HG03439 (cell line): ENCODE results near the gene MYZAP.

Source experiments
- ATAC-seq: cut with Tn5 transposase; IDR thresholded peaks from one replicate; pipeline ENCODE4 v1.9.1; 2021; ENCODE audit warnings: mild to moderate bottlenecking, moderate library complexity; ENCODE audit not compliant: unreplicated experiment

The MYZAP gene

DNA sequence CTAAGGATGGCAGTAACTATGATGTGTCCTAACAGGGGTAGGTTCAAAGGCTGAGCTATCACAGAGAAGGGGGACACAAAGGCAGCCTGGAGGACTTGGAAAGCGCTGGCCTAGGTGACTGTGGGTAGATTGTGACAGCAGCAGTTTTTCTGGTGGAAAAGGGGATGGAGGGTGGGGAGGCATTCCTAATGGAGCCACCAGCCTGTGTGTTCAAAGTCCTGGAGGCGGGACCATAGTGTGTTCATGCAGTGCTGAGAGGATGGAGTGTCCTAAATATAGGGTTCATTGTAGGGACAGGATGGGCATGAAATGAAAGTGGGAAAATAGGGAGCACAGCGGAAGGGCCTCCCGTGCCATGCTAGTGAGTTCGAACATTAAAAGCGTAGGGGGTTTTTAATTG lies 63.3 kb downstream of the MYZAP start:
- ATAC-seq = no peak

DNA sequence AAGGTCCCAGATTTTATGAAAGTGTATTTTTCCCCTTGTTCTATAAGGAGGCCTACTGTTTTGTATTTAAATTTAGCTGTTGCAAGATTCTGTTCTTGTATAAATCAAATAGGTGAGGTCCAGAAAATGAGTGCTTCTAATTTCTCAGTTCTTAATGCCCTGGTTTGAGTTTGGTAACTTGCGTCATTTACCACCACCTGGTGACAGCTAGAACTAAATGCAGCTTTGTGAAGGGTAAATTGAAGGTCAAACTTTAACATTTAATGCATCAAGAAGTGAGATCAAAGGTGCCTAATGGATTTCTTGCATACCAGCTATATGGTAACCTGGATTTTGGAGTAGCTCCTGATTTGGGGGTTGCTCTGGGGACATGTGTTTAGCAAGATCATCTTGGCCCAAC lies 64.1 kb downstream of the MYZAP start:
- no peak for ATAC-seq

DNA sequence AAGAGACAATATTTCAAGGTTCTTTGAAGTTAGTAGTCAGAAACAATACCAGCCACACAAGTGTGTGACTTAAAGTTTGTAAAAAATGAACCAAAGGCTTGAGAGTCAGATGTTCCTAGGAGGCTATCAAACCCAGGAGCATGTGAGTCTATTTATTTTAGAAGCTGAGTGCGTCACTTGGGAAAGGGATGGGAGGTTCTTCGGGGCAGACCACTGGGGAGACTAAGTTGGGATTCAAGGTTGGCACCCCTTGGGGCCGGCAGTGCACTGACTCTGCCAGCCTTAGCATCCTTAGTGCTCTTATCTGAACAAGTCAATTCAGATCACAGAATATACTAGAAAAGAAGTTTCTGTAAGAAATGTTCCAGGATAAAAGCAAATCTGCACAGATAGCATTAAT lies 64.7 kb downstream of the MYZAP start:
- no peak for ATAC-seq

DNA sequence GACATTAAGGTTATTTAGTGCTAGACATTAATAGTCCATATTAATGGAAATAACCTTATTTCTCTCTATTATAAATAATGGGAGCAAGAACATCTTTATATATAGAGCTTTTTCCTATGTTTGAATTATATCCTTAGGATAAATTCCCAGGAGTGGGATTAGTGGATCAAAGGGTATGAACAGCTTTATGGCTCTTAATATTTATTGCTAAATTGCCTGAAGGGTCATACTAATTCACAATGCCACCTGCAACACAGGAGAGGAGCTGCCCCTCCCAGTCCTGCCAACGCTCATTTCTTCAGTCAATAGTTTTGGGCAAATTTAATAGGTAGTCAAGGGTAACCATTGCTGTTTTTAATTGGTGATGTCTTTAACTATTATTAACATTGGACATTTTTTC lies 65.9 kb downstream of the MYZAP start:
- no peak for ATAC-seq

DNA sequence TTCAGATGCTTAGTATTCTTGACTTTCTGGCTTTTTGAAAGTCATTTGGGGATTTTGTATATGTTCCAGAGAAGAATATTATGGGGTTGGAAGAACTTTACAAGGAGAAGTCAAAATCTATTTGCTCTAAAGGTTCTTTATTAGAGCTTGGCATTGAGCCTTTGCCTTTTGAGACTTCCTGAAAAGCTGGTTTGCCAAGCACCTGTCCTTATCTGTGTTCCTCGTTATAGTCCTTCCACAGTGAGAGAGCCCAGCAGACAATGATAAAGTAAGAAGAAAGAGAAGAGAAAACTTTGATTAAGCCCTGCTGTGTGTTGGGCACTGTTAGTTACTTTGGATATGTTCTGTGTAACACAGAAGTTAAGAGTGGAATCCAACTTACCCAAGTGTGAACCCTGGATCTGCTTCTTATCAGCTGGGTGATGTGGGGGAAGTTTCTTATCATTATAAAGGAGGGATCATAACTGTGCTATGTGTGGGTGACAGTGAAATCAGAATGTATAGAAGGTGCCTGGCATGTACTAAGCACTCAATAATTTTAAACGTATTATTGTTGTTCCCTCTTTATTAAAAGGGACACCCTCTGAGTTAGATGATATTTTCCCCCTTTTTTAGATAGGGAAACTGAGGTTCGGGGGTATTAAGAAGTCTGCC lies 70.5 kb downstream of the MYZAP start:
- no peak for ATAC-seq

DNA sequence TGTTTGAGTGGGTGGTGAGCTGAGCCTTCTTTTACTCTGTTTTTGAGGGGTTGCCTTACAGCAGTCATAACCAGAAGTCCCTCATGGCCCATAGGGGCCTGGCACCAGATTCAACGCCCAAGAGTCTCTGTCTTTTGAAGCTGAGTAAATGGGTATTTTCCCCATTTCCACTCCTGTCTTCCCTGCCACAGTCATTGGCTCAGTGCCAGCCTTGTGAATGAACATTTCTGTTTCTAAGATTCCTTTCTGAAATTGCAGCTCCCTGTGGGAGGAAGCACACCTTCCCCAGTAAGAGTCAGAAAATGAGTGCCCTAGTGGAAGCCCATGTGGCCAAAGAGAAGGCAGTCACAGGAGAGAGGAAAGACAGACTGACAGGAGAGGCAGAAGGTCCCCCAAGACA lies 71.1 kb downstream of the MYZAP start:
- no peak for ATAC-seq

DNA sequence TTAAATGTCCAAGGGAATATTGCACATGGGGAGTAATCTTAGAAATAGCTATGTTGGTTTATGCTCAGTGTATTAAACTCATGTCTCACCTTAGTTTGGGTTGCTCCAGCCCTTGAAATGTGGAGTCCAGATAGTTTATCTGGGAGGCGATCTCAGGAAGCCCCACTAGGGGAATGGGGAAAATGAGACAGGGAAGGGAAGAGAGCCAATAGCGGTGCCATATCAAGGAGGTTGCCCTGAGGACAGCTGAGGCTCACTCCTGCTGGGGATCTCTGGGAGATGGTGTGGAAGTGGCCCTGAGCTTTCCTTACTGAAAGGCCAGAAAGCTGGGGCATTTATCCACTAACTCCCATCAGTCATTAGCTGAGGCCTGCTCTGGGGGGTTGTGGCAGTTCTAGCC lies 71.6 kb downstream of the MYZAP start:
- no peak for ATAC-seq

DNA sequence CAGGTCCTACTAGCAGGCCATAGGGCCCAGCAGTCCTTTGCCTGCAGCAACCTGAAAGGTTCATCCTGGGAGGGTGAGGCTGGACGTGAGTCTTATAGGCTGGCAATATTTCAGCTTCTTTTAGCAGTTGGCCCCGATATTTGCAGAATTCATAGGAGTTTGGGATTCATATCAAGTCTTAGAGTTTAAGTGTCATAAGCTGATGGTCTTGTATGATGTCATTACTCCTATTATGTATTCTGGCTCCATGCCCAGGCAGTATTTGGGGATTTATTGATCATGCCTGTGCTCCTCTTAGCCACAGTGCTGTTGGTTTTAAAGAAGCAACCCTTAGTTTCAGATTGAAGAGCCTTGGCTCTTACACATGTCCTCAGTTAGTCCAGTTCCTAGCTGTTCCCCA lies 73.5 kb downstream of the MYZAP start:
- no peak for ATAC-seq

DNA sequence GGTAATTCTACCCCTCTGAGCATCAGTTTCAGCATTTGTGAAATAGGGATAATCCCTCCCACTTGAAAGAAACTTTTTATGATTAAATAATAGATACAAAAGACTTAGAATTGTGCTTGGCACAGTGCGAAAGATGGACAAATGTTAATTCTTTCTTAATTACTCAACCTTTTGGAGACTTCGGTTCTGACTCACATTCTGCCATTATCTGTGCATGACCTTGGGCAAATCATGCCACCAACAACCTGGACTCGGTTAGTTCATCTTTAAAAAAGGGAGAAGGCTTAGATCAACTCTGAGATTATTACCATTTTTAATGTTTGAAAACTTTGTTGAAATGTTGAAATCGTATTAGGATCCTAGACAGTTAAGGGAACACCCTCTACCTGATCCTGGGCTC lies 74.2 kb downstream of the MYZAP start:
- no peak for ATAC-seq

DNA sequence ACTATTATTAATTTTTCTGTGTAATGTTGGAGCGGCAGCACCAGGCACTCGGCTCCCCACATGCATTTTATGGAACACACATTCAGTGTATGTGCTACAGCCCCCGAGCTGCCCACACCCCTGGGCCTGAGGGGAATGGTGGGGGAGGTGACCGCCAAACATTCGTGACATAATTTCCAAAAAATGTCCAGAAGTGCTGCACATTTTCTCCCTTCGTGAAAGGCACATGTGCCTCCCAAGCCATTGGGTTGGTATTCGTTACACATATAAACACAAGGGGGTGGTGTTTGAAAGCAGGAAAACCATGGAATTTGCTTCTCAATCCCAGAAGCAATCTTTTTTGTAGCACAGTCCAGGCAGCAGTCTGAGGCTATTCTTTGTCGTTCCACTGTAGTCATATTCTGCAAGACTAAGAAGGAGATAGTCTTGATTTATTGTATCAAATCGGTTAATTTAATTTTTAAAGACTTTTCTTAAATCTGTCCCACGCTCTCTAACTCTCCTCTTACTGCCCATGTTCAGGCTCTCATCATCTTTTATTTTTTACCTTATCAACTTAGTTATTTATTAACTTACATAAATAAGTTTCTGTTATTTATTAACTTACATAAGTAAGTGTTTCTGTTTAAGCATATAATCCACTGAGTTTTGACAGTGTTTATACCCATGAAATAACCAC lies 75.6 kb downstream of the MYZAP start:
- ATAC-seq = no peak

DNA sequence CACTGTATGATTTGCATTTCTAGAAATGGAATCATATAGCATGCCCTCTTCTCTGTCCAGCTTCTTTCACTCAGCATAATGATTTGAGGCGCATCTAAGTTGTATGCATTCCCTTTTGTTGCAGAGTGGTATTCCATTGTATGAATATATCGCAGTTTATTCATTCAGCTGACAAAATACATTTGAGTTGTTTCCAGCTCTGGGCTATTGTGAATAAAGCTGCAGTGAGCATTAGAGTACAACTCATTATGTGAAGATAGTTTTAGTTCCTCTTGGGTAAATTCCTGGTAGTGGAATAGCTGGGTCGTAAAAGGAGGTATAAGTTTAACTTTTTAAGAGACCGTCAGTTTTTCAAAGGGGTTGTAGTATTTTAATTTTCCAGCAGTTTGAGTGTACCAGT lies 76.3 kb downstream of the MYZAP start:
- ATAC-seq = no peak

DNA sequence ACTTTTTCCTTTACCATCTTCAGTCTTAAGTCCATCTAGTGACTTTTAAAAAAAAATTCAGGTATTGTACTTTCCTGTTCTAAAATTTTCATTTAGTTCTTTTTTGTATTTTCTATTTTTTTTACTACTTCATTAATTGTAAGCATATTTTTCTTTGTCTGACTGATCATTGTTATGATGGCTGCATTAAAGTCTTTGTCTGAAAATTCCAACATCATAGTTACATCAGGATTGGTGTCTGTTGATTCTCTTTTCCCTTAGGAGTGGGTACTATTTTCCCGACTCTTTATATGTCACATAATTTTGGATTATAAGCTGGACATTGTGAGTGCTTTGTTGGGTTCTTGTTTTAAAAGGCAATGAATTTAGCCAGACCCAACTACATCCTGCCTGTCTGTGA lies 79.9 kb downstream of the MYZAP start:
- ATAC-seq = no peak

DNA sequence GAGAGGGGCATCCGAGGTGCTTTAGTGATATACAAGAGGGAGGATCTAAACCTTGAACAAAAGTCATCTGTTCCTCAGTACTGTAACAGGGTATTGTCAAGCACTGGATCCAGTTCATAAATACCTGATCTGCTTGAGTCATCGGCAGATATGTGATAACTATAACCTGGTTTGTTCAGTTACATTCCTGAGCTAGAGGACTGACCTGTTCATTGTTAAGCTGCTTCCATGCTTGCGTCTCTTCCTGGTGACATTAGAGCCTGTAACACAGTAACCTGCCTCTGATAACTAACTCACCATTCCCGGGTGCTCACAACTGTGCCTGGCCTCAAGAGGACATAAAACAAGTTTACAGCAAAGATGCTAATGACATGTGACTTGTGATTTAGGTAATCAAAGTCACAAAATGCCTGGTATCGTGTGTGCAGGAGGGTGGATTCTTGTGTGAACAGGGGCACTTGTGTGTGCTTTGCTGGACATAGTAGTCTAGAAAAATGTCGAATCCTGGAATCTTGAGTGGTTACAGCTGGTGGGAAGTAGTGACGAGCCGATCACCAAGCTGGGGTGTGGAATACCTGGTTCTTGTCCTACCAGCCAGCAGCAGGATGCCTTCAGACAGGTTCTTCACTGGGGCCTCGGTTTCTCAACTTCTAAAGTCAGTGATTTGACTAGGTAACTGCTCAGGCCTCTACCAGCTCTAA lies 83.9 kb downstream of the MYZAP start:
- no peak for ATAC-seq

DNA sequence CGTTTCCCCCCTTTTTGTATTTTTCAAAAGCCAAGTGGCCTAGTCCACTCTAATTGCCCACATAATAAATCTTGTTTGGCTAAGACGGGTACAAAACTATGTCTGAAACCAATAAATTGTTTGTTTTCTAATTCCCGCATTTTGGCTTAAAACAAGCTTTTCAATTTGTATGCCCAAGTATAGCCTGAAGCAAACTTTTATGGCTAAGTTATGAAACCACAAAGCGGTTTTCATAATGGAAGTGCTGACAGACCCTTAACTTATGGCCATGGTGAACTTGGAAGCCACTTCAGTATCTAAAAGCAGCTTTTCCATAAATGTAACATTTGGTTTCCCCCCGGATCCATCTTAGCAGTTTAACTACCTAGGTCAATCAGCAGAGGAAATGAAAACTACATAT lies 84.9 kb downstream of the MYZAP start:
- ATAC-seq = no peak

DNA sequence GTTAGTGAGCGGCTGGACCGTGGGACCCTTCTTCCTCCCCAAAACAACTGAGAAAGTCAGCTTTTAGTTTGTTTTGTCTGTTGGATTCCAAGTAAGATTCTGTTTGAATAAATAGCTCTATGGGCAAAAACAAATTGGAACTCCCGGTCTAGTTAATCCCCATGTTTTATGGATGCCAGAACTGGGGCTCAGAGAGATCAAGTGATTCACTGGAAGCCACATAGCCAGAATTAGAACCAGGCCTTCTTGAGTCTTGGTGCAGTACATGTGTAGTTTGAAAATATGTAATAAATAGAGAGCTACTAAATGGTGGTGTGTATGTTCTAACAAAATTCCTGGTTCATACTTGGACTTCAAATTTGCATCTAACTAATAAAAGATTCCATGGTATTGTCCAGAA lies 85.5 kb downstream of the MYZAP start:
- no peak for ATAC-seq

DNA sequence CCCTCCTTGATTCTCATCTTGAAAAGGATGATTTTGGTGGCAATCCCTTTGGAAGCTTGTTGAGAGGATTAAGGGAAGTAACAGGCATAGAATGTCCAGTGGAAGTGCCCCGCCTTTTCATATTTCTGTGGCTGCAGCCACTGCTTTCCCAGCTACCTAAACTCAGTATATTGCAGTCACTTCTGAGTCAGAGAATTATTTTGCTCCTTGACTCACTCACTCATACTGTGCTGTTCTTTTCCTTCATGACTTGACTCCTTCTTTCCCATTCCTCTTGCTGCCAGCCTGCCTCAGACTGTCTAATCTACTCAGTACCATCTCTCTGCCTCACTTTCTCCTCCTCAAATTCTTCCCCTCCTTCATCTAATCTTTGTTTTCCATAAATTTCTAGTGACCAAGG lies 88.3 kb downstream of the MYZAP start:
- no peak for ATAC-seq

DNA sequence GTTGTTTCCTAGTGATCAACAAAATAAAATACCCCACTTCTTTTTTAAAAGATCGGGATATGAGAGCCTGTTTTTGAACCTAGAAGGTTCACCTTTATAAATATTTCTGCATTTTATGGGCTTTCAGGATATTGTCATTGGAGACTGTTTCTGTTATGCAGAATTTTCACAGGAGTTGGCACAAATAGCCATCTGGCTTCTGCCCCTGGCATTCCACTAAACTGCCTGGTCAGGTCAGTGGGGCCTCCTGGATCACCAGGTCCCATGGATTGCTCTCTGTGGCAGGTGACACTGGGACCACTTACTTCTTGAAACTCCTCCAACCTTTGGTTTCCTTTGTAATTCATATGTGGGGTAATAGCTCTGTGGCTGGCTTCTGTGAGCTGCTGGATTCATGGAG lies 89.3 kb downstream of the MYZAP start:
- ATAC-seq = no peak

DNA sequence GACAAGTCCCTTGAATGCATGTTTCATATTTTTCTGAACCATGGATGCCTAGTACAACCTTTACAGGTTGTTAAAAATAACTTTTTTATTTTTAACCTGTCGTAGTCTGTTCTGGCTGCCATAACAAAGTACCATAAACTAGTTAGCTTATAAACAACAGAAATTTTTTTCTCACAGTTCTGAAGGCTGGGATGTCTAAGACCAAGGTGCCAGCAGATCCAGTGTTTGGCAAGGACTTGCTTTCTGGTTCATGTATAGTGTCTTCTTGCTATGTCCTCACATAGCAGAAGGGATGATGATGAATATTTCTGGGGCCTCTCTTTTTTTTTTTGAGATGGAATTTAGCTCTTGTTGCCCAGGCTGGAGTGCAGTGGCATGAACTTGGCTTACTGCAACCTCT lies 91.8 kb downstream of the MYZAP start:
- no peak for ATAC-seq

DNA sequence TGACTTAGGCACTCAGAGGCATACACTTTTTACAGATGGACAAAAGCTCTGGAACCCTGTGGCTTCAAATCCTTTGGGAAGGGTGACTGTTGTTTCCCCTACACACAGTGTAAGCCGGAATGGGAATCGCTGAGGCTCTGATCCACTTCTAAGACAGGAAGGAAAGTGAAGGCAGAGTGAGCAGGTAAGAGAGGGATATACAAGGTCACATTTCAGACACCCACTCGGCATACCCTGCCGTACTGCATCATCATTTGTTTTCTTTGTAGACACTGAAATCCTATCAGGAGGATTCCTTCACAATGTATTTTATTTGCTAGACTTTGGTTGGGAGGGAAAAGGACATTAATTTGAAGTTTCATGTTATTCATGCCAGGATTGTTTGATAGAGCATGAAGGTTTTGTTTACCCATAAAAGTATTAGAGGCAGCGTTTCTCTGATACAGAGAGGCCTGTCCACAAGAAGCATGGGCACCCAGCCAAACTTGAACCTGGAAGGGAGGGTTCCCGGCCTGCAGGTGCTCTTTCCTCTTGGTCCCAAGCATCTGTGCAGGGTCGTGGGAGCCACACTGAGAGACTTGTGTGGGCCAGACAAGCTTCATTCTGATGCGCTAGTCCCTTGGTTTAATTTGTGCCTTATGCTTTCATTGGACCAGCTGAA lies 92.9 kb downstream of the MYZAP start:
- ATAC-seq = no peak

DNA sequence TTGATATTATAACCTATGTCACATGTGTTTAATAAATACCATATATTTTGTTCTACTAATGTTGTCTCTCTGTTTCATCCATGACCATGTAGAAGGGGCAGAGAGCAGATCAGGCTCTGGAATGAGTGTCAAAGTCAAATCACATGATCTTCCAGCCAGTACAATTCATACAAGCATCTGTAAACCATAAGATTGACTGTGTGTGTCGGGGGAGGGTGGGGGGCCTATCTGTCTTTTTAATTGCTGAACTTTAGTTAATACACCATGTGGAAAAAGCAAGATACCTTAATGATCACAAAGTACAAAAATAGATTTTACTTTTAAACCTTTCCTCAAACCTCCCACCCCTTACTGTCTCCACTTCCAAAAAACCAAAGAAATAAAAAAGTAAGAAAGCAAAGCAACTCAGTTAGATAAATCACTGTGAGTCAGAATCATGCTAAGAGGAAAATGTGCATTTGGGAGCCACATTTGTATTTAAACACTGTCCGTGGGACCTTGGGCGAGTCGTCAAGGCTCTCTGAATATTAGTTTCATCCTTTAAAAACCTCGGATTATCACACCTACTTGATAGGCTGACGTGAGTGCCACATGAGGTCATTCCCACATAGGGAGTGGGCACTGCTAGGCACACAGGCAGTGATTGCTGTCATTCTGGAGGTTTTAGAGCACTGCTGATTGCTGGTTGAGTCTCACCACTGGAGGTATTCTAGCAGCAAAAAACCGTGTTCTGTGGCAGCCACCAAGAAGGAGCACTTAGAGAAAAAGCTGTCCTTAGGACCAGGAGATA lies 93.8 kb downstream of the MYZAP start:
- ATAC-seq = no peak

DNA sequence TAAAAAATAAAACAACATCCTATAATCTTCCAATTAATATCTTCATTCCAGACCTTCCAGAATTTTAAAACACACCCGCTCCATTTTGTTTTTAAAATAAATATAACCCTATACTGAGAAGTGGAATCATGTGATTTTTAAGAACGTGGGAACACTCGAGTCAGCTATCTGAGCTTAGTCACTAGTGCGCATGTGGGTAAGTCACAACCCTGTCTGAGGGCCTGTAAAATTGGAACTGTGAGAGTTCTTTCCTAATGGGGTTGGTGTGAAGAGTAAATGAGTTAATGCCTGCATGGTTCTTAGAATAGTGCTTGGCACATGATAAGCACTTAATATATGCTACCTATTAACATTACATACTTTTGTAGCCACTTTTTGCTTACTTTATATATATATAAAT lies 95.0 kb downstream of the MYZAP start:
- no peak for ATAC-seq
